Body of pancreas (tissue), 4 donors: ENCODE data around the gene USP25.

Experiments used
- POLR2A ChIP-seq, 3 donors: fragments of 450-650 bp; IDR thresholded peaks; one replicate each; pipeline ENCODE4 v1.6.1; 2016; ENCODE audit warnings: antibody characterized with exemption in 3 of 3, mild to moderate bottlenecking in 2 of 3
- TF ChIP-seq, protein P1 (sequence below), 7 experiments: fragments of 450-650 bp in 4 of 7; fragments of 200-600 bp in 3 of 7; sonication (generic) in 3 of 7; IDR thresholded peaks; one replicate each; pipeline ENCODE4 v1.5.1; 2016 to 2019; ENCODE audit warnings: antibody characterized with exemption in 7 of 7

DNA sequence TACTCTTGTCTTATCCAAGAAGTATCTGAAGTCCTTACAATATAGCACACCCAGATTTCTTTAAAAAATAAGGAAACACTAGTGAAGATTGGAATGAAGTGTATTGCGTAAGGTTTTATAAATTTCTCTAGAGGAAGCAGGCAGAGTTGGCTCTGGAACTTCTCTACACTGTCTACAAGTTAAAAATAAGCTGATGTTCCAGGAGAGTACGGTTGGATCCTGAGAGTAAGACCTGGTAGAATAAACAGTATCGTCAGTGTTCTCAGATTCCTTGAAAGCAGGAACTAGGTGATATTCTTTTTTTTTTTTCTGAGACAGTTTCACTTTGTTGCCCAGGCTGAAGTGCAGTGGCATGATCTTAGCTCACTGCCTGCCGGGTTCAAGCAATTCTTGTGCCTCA, 107.9 kb downstream of the USP25 start:
- TF ChIP-seq, protein P1, sequence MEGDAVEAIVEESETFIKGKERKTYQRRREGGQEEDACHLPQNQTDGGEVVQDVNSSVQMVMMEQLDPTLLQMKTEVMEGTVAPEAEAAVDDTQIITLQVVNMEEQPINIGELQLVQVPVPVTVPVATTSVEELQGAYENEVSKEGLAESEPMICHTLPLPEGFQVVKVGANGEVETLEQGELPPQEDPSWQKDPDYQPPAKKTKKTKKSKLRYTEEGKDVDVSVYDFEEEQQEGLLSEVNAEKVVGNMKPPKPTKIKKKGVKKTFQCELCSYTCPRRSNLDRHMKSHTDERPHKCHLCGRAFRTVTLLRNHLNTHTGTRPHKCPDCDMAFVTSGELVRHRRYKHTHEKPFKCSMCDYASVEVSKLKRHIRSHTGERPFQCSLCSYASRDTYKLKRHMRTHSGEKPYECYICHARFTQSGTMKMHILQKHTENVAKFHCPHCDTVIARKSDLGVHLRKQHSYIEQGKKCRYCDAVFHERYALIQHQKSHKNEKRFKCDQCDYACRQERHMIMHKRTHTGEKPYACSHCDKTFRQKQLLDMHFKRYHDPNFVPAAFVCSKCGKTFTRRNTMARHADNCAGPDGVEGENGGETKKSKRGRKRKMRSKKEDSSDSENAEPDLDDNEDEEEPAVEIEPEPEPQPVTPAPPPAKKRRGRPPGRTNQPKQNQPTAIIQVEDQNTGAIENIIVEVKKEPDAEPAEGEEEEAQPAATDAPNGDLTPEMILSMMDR (IDR thresholded peaks at IDR 0.05), result no peak
- no peak for TF ChIP-seq POLR2A (IDR thresholded peaks at IDR 0.05)
